CD4-positive, alpha-beta T cell treated with Interleukin-2 at 100 ng/mL for 4 hours (primary cell): Measurements from ENCODE around the gene CPXM1.

ENCODE experiments used
- DNase-seq: peaks from one replicate; pipeline ENCODE4 v3.0.0-alpha.2; 2020; ENCODE audit warnings: low spot score

The CPXM1 gene

GRCh38 chr20:2748551-2749342, 51.7 kb downstream of the CPXM1 start:
- DNase-seq, result no peak

- DNase-seq, result no peak
Observed at GRCh38 chr20:2747676-2748235, 52.7 kb downstream of the CPXM1 start.

GRCh38 chr20:2746636-2747265, 53.7 kb downstream of the CPXM1 start:
- no peak for DNase-seq

- no peak for DNase-seq
Observed at GRCh38 chr20:2745936-2746635, 54.3 kb downstream of the CPXM1 start.

- DNase-seq, result no peak
Observed at GRCh38 chr20:2745060-2745910, 55.1 kb downstream of the CPXM1 start.
